Activated CD4-positive, alpha-beta T cell treated with anti-CD3 and anti-CD28 coated beads, Interleukin-2, amount 10 ng/mL, durations not matched to agents 24 days and 14 days (primary cell): ENCODE data around the gene NXNL1. TPM values are rescaled to one million over a fixed set of nuclear protein-coding genes. Genes with fewer than 3 reads are reported as not detected.
"Not testable (repeated sequence)": the region's sequence is repeated elsewhere in the genome, so short reads cannot be mapped to it uniquely, and the experiment has no call there.

Experiments used
- DNase-seq: peaks from one replicate; pipeline ENCODE4 v3.0.0; 2022
- H3K27ac Mint-ChIP-seq: one replicate; pipeline ENCODE4 v1.8.0; 2022; ENCODE audit warnings: mild to moderate bottlenecking, mixed read lengths
- H3K27me3 Mint-ChIP-seq: one replicate; pipeline ENCODE4 v1.8.0; 2022; ENCODE audit warnings: mixed read lengths
- H3K36me3 Mint-ChIP-seq: one replicate; pipeline ENCODE4 v1.8.0; 2022; ENCODE audit warnings: low read depth, mild to moderate bottlenecking, mixed read lengths
- H3K4me1 Mint-ChIP-seq: one replicate; pipeline ENCODE4 v1.8.0; 2021; ENCODE audit warnings: mixed read lengths
- H3K4me3 Mint-ChIP-seq: one replicate; pipeline ENCODE4 v1.8.0; 2022; ENCODE audit warnings: mild to moderate bottlenecking, moderate library complexity, mixed read lengths
- H3K9me3 Mint-ChIP-seq: one replicate; pipeline ENCODE4 v1.8.0; 2021; ENCODE audit warnings: mixed read lengths
- intact Hi-C: fragments of 100-400 bp; cut with micrococcal nuclease; formaldehyde crosslinking; loops from one replicate; pipeline ENCODE4 v1.15.1; 2023
- total RNA-seq: library from RNA; stranded (reverse); gene quantifications from 2 replicates; pipeline ENCODE4 v1.2.3, GENCODE V29; 2022

NXNL1 gene
- not detected in 2 replicates for total RNA-seq

GRCh38 chr19:17460372-17461230, at the start of gene NXNL1:
Gene NXNL1 (minus strand): TSS chr19:17460926. CDS start chr19:17460869, 57 bp downstream.
- Mint-ChIP-seq H3K27ac (no peak within 1 kb of the TSS), H3K4me1 (peaks cover 1% of the 10 kb centered on the region), H3K36me3 (no peaks in the 10 kb centered on the region), H3K27me3 (peaks cover 19% of the 10 kb centered on the region), H3K9me3 (no peaks in the 10 kb centered on the region), H3K4me3 (no peak within 1 kb of the TSS)
- no peak for DNase-seq
- intact Hi-C loops: no loop called here

- intact Hi-C loops, H3K27me3 Mint-ChIP-seq, H3K9me3 Mint-ChIP-seq, H3K27ac Mint-ChIP-seq, DNase-seq, H3K4me3 Mint-ChIP-seq: not testable (repeated sequence)
- Mint-ChIP-seq H3K4me1 (peaks cover 20% of the 10 kb centered on the region), H3K36me3 (peaks cover 32% of the 10 kb centered on the region)
Observed at GRCh38 chr19:17508558-17508933, 47.8 kb upstream of the NXNL1 start.

GRCh38 chr19:17506745-17507144, 46.0 kb upstream of the NXNL1 start:
- Mint-ChIP-seq H3K27ac (no peak overlapping the region), H3K27me3 (no peaks in the 10 kb centered on the region), H3K9me3 (no peaks in the 10 kb centered on the region), H3K4me1 (peaks cover 11% of the 10 kb centered on the region), H3K4me3 (no peak overlapping the region), H3K36me3 (peaks cover 28% of the 10 kb centered on the region)
- intact Hi-C loops: no loop called here
- DNase-seq: no peak

GRCh38 chr19:17505223-17505622, 44.5 kb upstream of the NXNL1 start:
- Mint-ChIP-seq H3K9me3 (no peaks in the 10 kb centered on the region), H3K36me3 (peaks cover 23% of the 10 kb centered on the region), H3K4me3 (no peak overlapping the region), H3K27me3 (no peaks in the 10 kb centered on the region), H3K27ac (no peak overlapping the region), H3K4me1 (peaks cover 6% of the 10 kb centered on the region)
- intact Hi-C loops: no loop called here
- no peak for DNase-seq

GRCh38 chr19:17504456-17504855, 43.7 kb upstream of the NXNL1 start:
- intact Hi-C loops: no loop called here
- peaks cover 17% of the 10 kb centered on the region for H3K36me3 Mint-ChIP-seq
- H3K27me3 Mint-ChIP-seq: no peaks in the 10 kb centered on the region
- DNase-seq: no peak
- H3K4me1 Mint-ChIP-seq: peaks cover 12% of the 10 kb centered on the region
- H3K4me3 Mint-ChIP-seq: no peak overlapping the region
- no peaks in the 10 kb centered on the region for H3K9me3 Mint-ChIP-seq
- H3K27ac Mint-ChIP-seq: no peak overlapping the region

GRCh38 chr19:17504030-17504429, 43.3 kb upstream of the NXNL1 start:
- Mint-ChIP-seq H3K9me3 (no peaks in the 10 kb centered on the region), H3K27ac (peak overlapping the region; percentile 37), H3K4me1 (peaks cover 12% of the 10 kb centered on the region), H3K36me3 (peaks cover 16% of the 10 kb centered on the region), H3K27me3 (no peaks in the 10 kb centered on the region), H3K4me3 (no peak overlapping the region)
- DNase-seq: no peak
- intact Hi-C loops: no loop called here

GRCh38 chr19:17503240-17503639, 42.5 kb upstream of the NXNL1 start:
- Mint-ChIP-seq H3K4me3 (no peak overlapping the region), H3K27ac (no peak overlapping the region), H3K36me3 (peaks cover 13% of the 10 kb centered on the region), H3K27me3 (no peaks in the 10 kb centered on the region), H3K9me3 (no peaks in the 10 kb centered on the region), H3K4me1 (peaks cover 12% of the 10 kb centered on the region)
- intact Hi-C loops: no loop called here
- DNase-seq: no peak

- Mint-ChIP-seq H3K27me3 (no peaks in the 10 kb centered on the region), H3K27ac (no peak overlapping the region), H3K4me1 (peaks cover 16% of the 10 kb centered on the region), H3K36me3 (peaks cover 4% of the 10 kb centered on the region), H3K4me3 (no peak overlapping the region), H3K9me3 (no peaks in the 10 kb centered on the region)
- no peak for DNase-seq
- intact Hi-C loops: no loop called here
Observed at GRCh38 chr19:17500447-17501198, 39.9 kb upstream of the NXNL1 start.

- intact Hi-C loops: loop anchor here (5.0 to 10.0 kb wide), 2 partner anchors 75 to 357 kb away; partner anchors contain the start of gene RPL18A
- peaks cover 4% of the 10 kb centered on the region for H3K36me3 Mint-ChIP-seq
- H3K27ac Mint-ChIP-seq: no peak overlapping the region
Observed at GRCh38 chr19:17499648-17500446, 39.1 kb upstream of the NXNL1 start.

GRCh38 chr19:17499025-17499424, 38.3 kb upstream of the NXNL1 start:
- not testable (repeated sequence) for DNase-seq, H3K27ac Mint-ChIP-seq, H3K9me3 Mint-ChIP-seq, H3K4me3 Mint-ChIP-seq, H3K36me3 Mint-ChIP-seq, H3K27me3 Mint-ChIP-seq
- peaks cover 15% of the 10 kb centered on the region for H3K4me1 Mint-ChIP-seq
- intact Hi-C loops: loop anchor here (5.0 to 10.0 kb wide), 2 partner anchors 76 to 358 kb away; partner anchors contain the start of gene RPL18A

More at GRCh38 chr19:17499648-17500446, 39.1 kb upstream of the NXNL1 start:
- no peak for DNase-seq
- Mint-ChIP-seq H3K4me1 (peaks cover 16% of the 10 kb centered on the region), H3K27me3 (no peaks in the 10 kb centered on the region), H3K9me3 (no peaks in the 10 kb centered on the region), H3K4me3 (no peak overlapping the region)

GRCh38 chr19:17497149-17497798, 36.5 kb upstream of the NXNL1 start:
- H3K4me3 Mint-ChIP-seq: no peak overlapping the region
- H3K9me3 Mint-ChIP-seq: no peaks in the 10 kb centered on the region
- H3K27me3 Mint-ChIP-seq: no peaks in the 10 kb centered on the region
- intact Hi-C loops: loop anchor here (5.0 to 10.0 kb wide), 2 partner anchors 78 to 360 kb away; partner anchors contain the start of gene RPL18A
- no peak overlapping the region for H3K27ac Mint-ChIP-seq
- H3K36me3 Mint-ChIP-seq: peaks cover 2% of the 10 kb centered on the region
- H3K4me1 Mint-ChIP-seq: peaks cover 14% of the 10 kb centered on the region
- no peak for DNase-seq

- Mint-ChIP-seq H3K4me3 (peak overlapping the region; percentile 35), H3K27me3 (no peaks in the 10 kb centered on the region), H3K4me1 (peaks cover 14% of the 10 kb centered on the region), H3K36me3 (peaks cover 2% of the 10 kb centered on the region), H3K9me3 (no peaks in the 10 kb centered on the region), H3K27ac (no peak overlapping the region)
- intact Hi-C loops: loop anchor here (5.0 to 10.0 kb wide), 2 partner anchors 78 to 361 kb away; partner anchors contain the start of gene RPL18A
- peak; percentile 94 for DNase-seq
Observed at GRCh38 chr19:17496337-17496997, 35.7 kb upstream of the NXNL1 start.
